GM18526 (cell line): ENCODE results near the gene CFTR.

ENCODE experiments used
- POLR2A ChIP-seq: IDR thresholded peaks from 3 replicates; pipeline ENCODE4 v1.6.1; 2011; ENCODE audit not compliant: insufficient read length; ENCODE audit errors: extremely low read depth

CFTR gene

GRCh38 chr7:117555260-117555659 is 75.4 kb downstream of the CFTR start:
- TF ChIP-seq POLR2A = no peak

DNA sequence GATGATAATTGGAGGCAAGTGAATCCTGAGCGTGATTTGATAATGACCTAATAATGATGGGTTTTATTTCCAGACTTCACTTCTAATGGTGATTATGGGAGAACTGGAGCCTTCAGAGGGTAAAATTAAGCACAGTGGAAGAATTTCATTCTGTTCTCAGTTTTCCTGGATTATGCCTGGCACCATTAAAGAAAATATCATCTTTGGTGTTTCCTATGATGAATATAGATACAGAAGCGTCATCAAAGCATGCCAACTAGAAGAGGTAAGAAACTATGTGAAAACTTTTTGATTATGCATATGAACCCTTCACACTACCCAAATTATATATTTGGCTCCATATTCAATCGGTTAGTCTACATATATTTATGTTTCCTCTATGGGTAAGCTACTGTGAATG is 79.6 kb downstream of the CFTR start:
- TF ChIP-seq POLR2A = no peak

- no peak for TF ChIP-seq POLR2A
Measured at GRCh38 chr7:117560030-117560429, 80.2 kb downstream of the CFTR start.

DNA sequence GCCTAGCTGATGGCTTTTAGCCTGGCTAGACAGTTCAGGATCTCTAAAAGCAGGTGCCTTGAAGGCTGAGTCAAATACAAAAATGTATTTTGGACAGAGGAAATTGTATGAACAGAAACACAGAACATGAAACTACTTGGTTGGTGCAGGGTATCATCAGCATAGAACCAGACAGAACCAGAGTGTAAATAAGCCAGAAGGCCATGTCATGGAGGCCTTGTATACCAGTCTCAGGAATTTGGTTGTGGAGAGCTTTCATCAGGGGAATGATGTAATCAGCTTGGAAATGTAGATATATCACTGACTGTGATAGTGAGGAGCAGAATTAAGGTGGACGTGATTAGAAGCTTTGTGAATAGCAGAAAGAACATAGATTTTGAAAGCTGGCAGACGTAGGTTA is 82.9 kb downstream of the CFTR start:
- TF ChIP-seq POLR2A = no peak

GRCh38 chr7:117564080-117564479 is 84.3 kb downstream of the CFTR start:
- no peak for TF ChIP-seq POLR2A

GRCh38 chr7:117564627-117565026 is 84.8 kb downstream of the CFTR start:
- no peak for TF ChIP-seq POLR2A

DNA sequence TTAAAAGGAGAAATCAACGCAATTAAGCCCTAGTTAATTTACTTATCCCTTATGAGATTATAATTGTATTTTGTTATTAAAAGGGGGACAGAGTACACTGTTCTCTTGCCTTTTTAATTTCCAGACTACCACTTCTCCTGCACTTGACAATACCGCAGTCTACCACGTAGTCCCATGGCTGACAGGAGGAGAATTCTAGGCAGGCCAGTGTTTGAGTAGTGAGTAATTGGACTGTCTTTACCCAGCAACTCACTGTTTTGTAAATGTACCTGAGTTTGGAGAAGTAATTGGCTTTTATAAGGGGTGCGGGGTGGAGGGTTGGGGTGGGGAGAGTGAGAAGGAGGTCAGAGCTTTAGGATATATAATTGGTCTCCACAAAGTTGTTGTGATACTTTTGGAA is 85.4 kb downstream of the CFTR start:
- TF ChIP-seq POLR2A = no peak

- no peak for TF ChIP-seq POLR2A
Measured at GRCh38 chr7:117567781-117568180, 88.0 kb downstream of the CFTR start.

- no peak for TF ChIP-seq POLR2A
Measured at GRCh38 chr7:117572856-117573620, 93.2 kb downstream of the CFTR start.

- no peak for TF ChIP-seq POLR2A
Measured at GRCh38 chr7:117581424-117581823, 101.6 kb downstream of the CFTR start.

DNA sequence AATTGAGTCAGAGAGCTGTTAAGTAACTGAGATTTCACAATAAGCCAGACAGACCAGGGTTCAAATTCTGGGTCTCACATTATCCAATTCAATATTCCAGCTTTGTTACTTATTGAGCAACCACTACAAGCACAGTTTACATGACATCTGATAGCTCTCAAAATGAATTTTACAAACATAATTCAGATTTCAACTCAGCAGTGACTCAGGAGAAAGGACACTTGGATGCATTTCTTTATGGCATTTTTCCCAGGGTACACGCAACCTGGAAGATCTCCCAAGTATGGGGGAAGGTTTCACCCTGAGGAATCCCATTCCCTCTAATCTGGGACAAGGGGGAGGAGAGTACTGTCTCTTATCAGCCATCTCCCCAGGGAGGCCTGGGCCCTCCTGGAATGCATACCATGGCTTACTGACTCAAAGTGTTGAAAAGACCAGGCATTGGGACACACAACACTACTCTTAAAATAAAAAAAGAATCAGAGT is 102.4 kb downstream of the CFTR start:
- no peak for TF ChIP-seq POLR2A

DNA sequence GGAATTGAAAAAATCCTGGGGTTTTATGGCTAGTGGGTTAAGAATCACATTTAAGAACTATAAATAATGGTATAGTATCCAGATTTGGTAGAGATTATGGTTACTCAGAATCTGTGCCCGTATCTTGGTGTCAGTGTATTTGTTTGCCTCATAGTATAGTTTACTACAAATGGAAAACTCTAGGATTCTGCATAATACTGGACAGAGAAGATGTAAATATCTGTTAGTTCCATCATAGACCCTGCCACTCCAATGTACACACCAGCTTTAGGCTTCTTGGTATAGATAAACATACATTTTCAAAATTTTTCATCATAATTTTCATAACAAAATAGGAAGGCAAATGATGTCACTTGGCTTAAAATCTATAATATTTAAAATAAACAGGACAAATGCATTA is 108.1 kb downstream of the CFTR start:
- no peak for TF ChIP-seq POLR2A

GRCh38 chr7:117588352-117588794 is 108.5 kb downstream of the CFTR start:
- no peak for TF ChIP-seq POLR2A

- no peak for TF ChIP-seq POLR2A
Measured at GRCh38 chr7:117590191-117590590, 110.4 kb downstream of the CFTR start.

DNA sequence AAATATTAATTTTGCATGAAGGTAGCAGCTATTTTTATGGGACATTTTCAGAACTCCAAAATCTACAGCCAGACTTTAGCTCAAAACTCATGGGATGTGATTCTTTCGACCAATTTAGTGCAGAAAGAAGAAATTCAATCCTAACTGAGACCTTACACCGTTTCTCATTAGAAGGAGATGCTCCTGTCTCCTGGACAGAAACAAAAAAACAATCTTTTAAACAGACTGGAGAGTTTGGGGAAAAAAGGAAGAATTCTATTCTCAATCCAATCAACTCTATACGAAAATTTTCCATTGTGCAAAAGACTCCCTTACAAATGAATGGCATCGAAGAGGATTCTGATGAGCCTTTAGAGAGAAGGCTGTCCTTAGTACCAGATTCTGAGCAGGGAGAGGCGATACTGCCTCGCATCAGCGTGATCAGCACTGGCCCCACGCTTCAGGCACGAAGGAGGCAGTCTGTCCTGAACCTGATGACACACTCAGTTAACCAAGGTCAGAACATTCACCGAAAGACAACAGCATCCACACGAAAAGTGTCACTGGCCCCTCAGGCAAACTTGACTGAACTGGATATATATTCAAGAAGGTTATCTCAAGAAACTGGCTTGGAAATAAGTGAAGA is 112.3 kb downstream of the CFTR start:
- TF ChIP-seq POLR2A = no peak

- TF ChIP-seq POLR2A = no peak
Measured at GRCh38 chr7:117596134-117596533, 116.3 kb downstream of the CFTR start.
